GM12865 (cell line): ENCODE measurements around the gene CDH23.

Source experiments
- DNase-seq: peaks from one replicate; pipeline ENCODE4 v3.0.0; 2010; ENCODE audit warnings: low read depth
- H3K4me3 ChIP-seq: 2 replicates; pipeline ENCODE4 v1.5.1; 2011; ENCODE audit warnings: mild to moderate bottlenecking, low read depth, low read length, control low read depth
- TF ChIP-seq, protein P1 (sequence below): IDR thresholded peaks from 2 replicates; pipeline ENCODE4 v1.5.1; 2011; ENCODE audit warnings: low read length, control low read depth, low read depth, inconsistent platforms; ENCODE audit not compliant: insufficient read depth; ENCODE audit errors: missing control alignments

The CDH23 gene

DNA sequence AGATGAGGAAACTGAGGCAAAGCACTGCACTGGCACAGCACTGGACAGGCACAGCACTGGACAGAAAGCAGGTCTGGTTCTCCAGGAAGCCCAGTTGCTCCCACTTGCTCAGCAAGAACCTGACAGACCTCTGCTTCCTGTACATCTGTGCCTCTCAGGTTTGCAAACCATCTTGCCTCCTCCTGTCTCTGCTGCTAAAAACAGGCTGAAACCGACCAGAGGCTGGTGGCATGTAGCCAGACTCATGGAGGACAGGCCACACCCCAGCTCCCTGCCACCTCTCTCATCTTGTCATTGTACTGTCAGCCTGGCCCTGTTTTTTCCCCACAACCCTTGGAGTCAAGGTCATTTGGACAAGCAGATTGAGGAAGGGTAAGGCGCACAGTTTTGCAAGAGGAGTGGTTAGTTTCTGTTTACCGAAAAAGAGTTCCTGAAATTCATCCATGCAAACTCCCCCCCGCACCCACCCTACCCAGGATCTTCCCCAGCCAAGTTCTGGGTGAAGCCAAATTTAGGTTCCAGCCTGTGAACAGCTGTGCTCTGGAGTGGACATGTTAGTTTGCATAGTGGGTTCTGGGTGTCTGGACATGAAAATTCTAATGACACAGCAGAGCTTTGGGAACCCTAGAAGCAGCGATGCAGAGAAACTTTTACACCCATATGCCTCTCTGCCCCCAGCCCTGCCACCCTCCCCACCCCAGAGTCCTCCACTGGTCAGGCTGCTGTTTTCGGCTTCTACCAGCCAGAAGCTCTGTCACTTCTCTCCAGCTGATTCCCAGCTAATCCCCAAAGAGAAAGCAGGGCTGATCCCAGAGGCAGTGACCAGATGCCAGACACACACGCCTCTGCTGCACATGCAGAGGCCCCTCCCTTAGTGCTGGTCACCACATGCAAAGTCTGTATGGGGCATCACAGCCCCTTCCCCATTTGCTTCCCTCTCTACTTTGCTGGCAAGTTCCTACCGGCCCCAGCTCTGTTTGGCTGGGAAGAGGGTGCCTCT is 331.3 kb downstream of the CDH23 start:
- peak overlapping the region; percentile 30 for H3K4me3 ChIP-seq
- TF ChIP-seq, protein P1, sequence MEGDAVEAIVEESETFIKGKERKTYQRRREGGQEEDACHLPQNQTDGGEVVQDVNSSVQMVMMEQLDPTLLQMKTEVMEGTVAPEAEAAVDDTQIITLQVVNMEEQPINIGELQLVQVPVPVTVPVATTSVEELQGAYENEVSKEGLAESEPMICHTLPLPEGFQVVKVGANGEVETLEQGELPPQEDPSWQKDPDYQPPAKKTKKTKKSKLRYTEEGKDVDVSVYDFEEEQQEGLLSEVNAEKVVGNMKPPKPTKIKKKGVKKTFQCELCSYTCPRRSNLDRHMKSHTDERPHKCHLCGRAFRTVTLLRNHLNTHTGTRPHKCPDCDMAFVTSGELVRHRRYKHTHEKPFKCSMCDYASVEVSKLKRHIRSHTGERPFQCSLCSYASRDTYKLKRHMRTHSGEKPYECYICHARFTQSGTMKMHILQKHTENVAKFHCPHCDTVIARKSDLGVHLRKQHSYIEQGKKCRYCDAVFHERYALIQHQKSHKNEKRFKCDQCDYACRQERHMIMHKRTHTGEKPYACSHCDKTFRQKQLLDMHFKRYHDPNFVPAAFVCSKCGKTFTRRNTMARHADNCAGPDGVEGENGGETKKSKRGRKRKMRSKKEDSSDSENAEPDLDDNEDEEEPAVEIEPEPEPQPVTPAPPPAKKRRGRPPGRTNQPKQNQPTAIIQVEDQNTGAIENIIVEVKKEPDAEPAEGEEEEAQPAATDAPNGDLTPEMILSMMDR: no peak
- peak; percentile 94 for DNase-seq

- no peak overlapping the region for H3K4me3 ChIP-seq
Observed at GRCh38 chr10:71729161-71729636, 332.5 kb downstream of the CDH23 start.

GRCh38 chr10:71731791-71732190 is 335.1 kb downstream of the CDH23 start:
- no peak for DNase-seq
- TF ChIP-seq, protein P1: no peak
- H3K4me3 ChIP-seq: no peak overlapping the region

More at GRCh38 chr10:71729161-71729636, 332.5 kb downstream of the CDH23 start:
- TF ChIP-seq, protein P1: no peak
- DNase-seq: no peak

GRCh38 chr10:71734797-71735196 is 338.1 kb downstream of the CDH23 start:
- TF ChIP-seq, protein P1: no peak
- H3K4me3 ChIP-seq: no peak overlapping the region

DNA sequence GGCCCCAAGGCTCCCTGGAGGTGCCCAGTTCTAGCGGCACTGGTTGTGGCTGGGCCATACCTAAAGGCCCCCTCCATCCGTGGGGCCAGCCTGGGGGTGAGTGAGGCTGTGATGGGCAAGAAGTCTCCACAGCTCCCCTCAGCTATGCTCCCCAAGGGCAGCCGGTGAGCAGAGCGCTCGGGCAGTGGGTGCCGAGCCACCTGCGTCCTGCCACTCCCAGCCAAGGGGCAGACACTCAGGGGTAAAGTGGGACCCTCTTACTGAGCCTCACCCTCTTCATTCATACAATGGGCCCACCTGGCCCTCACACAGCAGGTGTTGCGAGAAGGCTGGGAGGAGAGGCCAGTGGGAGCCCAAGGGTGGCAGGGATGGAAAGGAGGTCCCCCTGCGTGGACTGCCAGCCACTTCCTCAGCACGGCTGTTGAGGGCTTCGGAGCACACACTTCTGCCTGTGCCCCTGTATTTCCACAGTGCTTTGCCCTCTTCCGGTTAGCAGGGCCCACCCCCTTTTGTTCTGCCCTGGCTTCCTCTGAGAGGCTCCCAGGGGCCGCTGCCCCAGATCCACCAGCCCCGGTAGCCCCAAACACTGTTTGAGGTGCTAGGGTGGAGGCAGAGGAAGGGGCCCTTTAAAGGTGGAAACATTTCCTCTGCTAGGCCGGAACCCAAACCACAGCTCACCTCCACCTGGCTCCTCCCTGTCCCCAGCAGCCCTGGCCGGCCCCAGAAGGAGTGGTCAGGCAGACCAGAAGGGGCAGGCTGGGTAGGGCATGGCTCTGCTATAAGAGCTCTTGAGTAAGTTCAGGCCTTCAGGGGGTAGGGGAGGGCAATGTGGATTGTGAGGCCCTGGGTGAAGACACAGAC is 339.2 kb downstream of the CDH23 start:
- TF ChIP-seq, protein P1: no peak
- H3K4me3 ChIP-seq: no peak overlapping the region
- DNase-seq: peak; percentile 43

More at GRCh38 chr10:71734797-71735196, 338.1 kb downstream of the CDH23 start:
- no peak for DNase-seq

DNA sequence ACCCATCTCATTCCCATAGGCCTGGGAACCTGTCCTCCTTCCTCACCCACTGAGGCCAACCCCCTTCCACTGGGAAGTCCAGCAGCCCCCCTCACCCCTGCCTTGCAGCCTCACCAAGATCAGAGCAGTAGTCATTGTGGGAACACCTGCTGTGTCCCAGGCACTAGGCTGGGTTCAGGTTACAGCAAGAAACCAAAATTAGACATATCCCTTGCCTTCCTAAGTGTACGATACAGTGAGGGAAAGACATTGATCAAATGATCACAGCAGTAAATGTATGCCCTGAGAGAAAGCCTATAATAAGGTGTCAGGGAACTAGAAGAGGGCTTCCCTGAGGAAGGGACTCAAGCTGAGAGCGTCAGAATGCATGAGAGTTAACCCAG is 339.8 kb downstream of the CDH23 start:
- DNase-seq: no peak
- no peak overlapping the region for H3K4me3 ChIP-seq
- TF ChIP-seq, protein P1: no peak
